Neural cell (in vitro differentiated cells): ENCODE data around the gene FAM168A.

Experiments used
- EP300 ChIP-seq: fragments of 450-650 bp; conservative IDR thresholded peaks from 2 replicates; pipeline ENCODE4 v1.6.1; 2014; ENCODE audit warnings: antibody characterized with exemption, mild to moderate bottlenecking, moderate library complexity; ENCODE audit not compliant: poor library complexity, severe bottlenecking
- EZH2 ChIP-seq: fragments of 200-600, 300-800 bp; shearing (Covaris generic), sonication (generic); IDR thresholded peaks from 2 replicates; pipeline ENCODE4 v1.6.1; 2014; ENCODE audit warnings: antibody characterized with exemption, low read length, borderline replicate concordance, mild to moderate bottlenecking; ENCODE audit not compliant: insufficient read depth, poor library complexity, severe bottlenecking
- MXI1 ChIP-seq: fragments of 450-650 bp; conservative IDR thresholded peaks from 2 replicates; pipeline ENCODE4 v1.6.1; 2014; ENCODE audit warnings: antibody characterized with exemption, mild to moderate bottlenecking; ENCODE audit not compliant: poor library complexity, severe bottlenecking
- POLR2AphosphoS5 ChIP-seq: IDR thresholded peaks from 2 replicates; pipeline ENCODE4 v1.6.1; 2012
- RAD21 ChIP-seq: fragments of 450-650 bp; conservative IDR thresholded peaks from 2 replicates; pipeline ENCODE4 v1.6.1; 2014; ENCODE audit warnings: antibody characterized with exemption, mild to moderate bottlenecking, moderate library complexity
- TAF1 ChIP-seq: IDR thresholded peaks from 2 replicates; pipeline ENCODE4 v1.6.1; 2012; ENCODE audit warnings: low read depth
- TF ChIP-seq, protein P1 (sequence below): fragments of 450-650 bp; IDR thresholded peaks from 2 replicates; pipeline ENCODE4 v1.5.1; 2014; ENCODE audit warnings: antibody characterized with exemption, mild to moderate bottlenecking, moderate library complexity; ENCODE audit not compliant: poor library complexity, severe bottlenecking
- TF ChIP-seq, protein P2 (sequence below): IDR thresholded peaks from 2 replicates; pipeline ENCODE4 v1.6.1; 2012; ENCODE audit warnings: borderline replicate concordance

GRCh38 chr11:73584831-73585230 is 13.1 kb downstream of the FAM168A start:
- TF ChIP-seq, protein P1, sequence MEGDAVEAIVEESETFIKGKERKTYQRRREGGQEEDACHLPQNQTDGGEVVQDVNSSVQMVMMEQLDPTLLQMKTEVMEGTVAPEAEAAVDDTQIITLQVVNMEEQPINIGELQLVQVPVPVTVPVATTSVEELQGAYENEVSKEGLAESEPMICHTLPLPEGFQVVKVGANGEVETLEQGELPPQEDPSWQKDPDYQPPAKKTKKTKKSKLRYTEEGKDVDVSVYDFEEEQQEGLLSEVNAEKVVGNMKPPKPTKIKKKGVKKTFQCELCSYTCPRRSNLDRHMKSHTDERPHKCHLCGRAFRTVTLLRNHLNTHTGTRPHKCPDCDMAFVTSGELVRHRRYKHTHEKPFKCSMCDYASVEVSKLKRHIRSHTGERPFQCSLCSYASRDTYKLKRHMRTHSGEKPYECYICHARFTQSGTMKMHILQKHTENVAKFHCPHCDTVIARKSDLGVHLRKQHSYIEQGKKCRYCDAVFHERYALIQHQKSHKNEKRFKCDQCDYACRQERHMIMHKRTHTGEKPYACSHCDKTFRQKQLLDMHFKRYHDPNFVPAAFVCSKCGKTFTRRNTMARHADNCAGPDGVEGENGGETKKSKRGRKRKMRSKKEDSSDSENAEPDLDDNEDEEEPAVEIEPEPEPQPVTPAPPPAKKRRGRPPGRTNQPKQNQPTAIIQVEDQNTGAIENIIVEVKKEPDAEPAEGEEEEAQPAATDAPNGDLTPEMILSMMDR: no peak
- TF ChIP-seq, protein P2, sequence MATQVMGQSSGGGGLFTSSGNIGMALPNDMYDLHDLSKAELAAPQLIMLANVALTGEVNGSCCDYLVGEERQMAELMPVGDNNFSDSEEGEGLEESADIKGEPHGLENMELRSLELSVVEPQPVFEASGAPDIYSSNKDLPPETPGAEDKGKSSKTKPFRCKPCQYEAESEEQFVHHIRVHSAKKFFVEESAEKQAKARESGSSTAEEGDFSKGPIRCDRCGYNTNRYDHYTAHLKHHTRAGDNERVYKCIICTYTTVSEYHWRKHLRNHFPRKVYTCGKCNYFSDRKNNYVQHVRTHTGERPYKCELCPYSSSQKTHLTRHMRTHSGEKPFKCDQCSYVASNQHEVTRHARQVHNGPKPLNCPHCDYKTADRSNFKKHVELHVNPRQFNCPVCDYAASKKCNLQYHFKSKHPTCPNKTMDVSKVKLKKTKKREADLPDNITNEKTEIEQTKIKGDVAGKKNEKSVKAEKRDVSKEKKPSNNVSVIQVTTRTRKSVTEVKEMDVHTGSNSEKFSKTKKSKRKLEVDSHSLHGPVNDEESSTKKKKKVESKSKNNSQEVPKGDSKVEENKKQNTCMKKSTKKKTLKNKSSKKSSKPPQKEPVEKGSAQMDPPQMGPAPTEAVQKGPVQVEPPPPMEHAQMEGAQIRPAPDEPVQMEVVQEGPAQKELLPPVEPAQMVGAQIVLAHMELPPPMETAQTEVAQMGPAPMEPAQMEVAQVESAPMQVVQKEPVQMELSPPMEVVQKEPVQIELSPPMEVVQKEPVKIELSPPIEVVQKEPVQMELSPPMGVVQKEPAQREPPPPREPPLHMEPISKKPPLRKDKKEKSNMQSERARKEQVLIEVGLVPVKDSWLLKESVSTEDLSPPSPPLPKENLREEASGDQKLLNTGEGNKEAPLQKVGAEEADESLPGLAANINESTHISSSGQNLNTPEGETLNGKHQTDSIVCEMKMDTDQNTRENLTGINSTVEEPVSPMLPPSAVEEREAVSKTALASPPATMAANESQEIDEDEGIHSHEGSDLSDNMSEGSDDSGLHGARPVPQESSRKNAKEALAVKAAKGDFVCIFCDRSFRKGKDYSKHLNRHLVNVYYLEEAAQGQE: no peak
- TF ChIP-seq EZH2: no peak
- TF ChIP-seq RAD21: no peak
- no peak for TF ChIP-seq EP300
- no peak for TF ChIP-seq TAF1
- no peak for TF ChIP-seq POLR2AphosphoS5
- no peak for TF ChIP-seq MXI1
